ENCODE measurements around the gene TDRD7. TPM values are rescaled to one million over a fixed set of nuclear protein-coding genes. Genes with fewer than 3 reads are reported as not detected.
A peak's percentile ranks its signal among the peaks of the same experiment; 100 is the strongest.

Gene TDRD7
- total RNA-seq, 2 experiments from 2014 or later, result 10.3 to 15.3 TPM

DNA sequence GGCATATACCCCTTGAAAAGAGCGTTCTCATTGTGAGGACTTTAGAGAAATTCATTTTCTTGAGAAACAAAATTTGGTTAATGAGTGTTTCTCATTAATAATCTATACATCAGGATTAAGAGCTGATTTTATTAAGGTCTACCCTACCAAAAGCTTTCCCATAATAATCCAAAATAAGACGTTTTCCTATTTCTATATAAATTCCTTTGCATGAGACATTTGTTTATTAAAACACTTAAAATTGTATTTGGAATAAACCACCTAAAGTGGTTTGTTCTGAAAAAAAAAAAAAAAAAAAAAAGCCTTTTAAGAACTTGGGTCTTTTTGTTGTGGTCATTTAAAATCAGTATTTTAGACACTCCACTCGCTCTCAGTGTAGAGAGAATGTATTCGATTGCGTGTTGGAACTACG is 88.9 kb downstream of the TDRD7 start:
- no peaks in the 10 kb centered on the region for H3K9me3 Mint-ChIP-seq (ENCODE audit: low read depth)
- H3K36me3 Mint-ChIP-seq, result peaks cover 8% of the 10 kb centered on the region
- H3K27ac Mint-ChIP-seq, result no peak overlapping the region
- H3K27me3 Mint-ChIP-seq, result peaks cover 50% of the 10 kb centered on the region
- CTCF ChIA-PET, result interaction anchor here (0.7 to 3.2 kb wide), 10 partner anchors 16 to 222 kb away, joined by 3 to 30 read pairs (median 4); partner anchors contain the start of gene TDRD7
- peaks cover 18% of the 10 kb centered on the region for H3K4me1 Mint-ChIP-seq
- DNase-seq, result no peak
- H3K4me3 Mint-ChIP-seq, result peak overlapping the region; percentile 63
- no peak for ATAC-seq

- Mint-ChIP-seq H3K27ac (no peak within 1 kb of the TSS), H3K36me3 (peaks cover 7% of the 10 kb centered on the region), H3K9me3 (ENCODE audit: low read depth) (no peaks in the 10 kb centered on the region), H3K27me3 (peaks cover 50% of the 10 kb centered on the region), H3K4me3 (peak within 1 kb of the TSS; percentile 63), H3K4me1 (peaks cover 18% of the 10 kb centered on the region)
- CTCF ChIA-PET, result interaction anchor here (0.6 to 3.2 kb wide), 13 partner anchors 17 to 149 kb away, joined by 3 to 30 read pairs (median 4); partner anchors contain the start of gene TDRD7
- ATAC-seq, result peak; percentile 86
- DNase-seq, result peak; percentile 52
Measured at GRCh38 chr9:97501177-97501971, 89.5 kb downstream of the TDRD7 start, which contains the start of gene TMOD1. Gene TMOD1 (plus strand): TSS chr9:97501666. CDS start chr9:97524189, 22,523 bp downstream.

DNA sequence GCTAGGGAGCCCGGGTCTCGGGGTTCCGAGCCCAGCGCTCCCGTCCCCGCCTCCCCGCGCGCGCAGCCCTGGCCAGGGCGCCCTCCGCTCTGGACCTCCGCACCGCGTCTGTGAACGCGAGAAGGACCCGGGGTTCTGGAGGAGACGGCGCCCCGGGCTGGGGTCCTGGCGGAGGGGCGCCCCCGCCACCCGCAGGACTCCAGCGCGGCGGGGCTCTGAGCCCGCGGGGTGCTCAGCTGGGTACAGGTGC is 90.0 kb downstream of the TDRD7 start:
- peaks cover 50% of the 10 kb centered on the region for H3K27me3 Mint-ChIP-seq
- ATAC-seq, result peak; percentile 20
- no peak for DNase-seq
- CTCF ChIA-PET, result interaction anchor here (0.6 to 3.2 kb wide), 9 partner anchors 17 to 150 kb away, joined by 3 to 30 read pairs (median 5); partner anchors contain the start of gene TDRD7
- H3K4me3 Mint-ChIP-seq, result peak overlapping the region; percentile 56
- no peaks in the 10 kb centered on the region for H3K9me3 Mint-ChIP-seq (ENCODE audit: low read depth)
- peaks cover 3% of the 10 kb centered on the region for H3K36me3 Mint-ChIP-seq
- H3K27ac Mint-ChIP-seq, result no peak overlapping the region
- H3K4me1 Mint-ChIP-seq, result peaks cover 18% of the 10 kb centered on the region

GRCh38 chr9:97502222-97502983 is 90.5 kb downstream of the TDRD7 start:
- H3K36me3 Mint-ChIP-seq, result no peaks in the 10 kb centered on the region
- ATAC-seq (no peak), DNase-seq (no peak)
- no peak overlapping the region for H3K27ac Mint-ChIP-seq
- H3K4me3 Mint-ChIP-seq, result peak overlapping the region; percentile 56
- no peaks in the 10 kb centered on the region for H3K9me3 Mint-ChIP-seq (ENCODE audit: low read depth)
- peaks cover 18% of the 10 kb centered on the region for H3K4me1 Mint-ChIP-seq
- peaks cover 50% of the 10 kb centered on the region for H3K27me3 Mint-ChIP-seq
- CTCF ChIA-PET, result interaction anchor here (0.6 to 3.2 kb wide), 11 partner anchors 9 to 150 kb away, joined by 3 to 30 read pairs (median 3); partner anchors contain the start of gene TDRD7

DNA sequence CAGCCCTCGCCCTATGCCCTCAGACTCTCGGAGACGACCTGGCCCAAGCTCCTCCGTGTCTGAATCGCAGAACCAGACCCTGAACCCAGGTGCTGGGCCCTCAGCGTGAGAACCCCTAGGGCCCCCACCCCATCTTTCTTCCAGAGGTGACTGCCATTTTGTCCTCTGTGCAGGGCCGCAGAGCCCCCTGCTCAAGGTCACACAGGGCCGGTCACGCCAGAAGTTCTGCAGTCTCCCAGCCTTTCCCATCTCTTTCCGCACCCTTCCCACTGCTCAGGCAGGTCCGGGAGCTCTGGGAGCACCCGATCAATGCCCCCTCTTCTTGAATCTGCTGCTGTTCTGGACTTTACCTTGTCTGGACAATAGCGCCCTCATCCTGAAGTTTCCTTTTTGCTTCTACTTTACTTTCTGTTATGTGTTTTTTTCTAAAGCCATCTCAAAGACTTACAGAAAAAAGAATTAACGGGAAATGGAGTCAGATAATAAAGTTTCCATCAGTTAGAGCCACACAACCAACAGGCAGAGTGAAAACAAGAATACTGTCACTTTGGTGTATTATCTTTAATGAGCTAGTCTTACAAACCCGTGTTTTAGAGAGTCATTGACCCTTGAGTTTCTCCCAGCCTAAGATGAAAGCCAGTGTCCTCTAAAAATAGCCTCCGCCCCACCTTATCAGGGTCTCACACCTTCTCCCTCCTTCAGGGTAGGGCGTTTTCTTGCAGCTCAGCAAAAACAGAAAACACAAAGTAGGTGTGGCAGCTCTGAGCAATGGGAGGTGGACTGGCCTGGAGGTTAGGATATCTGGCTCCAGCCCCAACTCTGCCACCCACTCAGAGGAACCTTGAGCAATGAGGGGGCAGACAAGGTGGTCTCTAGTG is 91.3 kb downstream of the TDRD7 start:
- Mint-ChIP-seq H3K4me1 (peaks cover 18% of the 10 kb centered on the region), H3K27ac (no peak overlapping the region), H3K4me3 (peak overlapping the region; percentile 56), H3K36me3 (no peaks in the 10 kb centered on the region), H3K27me3 (peaks cover 50% of the 10 kb centered on the region), H3K9me3 (ENCODE audit: low read depth) (no peaks in the 10 kb centered on the region)
- ATAC-seq (no peak), DNase-seq (no peak)
- CTCF ChIA-PET, result interaction anchor here (0.7 to 3.2 kb wide), 8 partner anchors 8 to 151 kb away, joined by 3 to 30 read pairs (median 3); partner anchors contain the start of gene TDRD7

GRCh38 chr9:97503862-97504210 is 91.9 kb downstream of the TDRD7 start:
- ATAC-seq (no peak), DNase-seq (no peak)
- Mint-ChIP-seq H3K36me3 (no peaks in the 10 kb centered on the region), H3K4me1 (peaks cover 18% of the 10 kb centered on the region), H3K27ac (no peak overlapping the region), H3K9me3 (ENCODE audit: low read depth) (no peaks in the 10 kb centered on the region), H3K4me3 (no peak overlapping the region), H3K27me3 (peaks cover 53% of the 10 kb centered on the region)
- CTCF ChIA-PET, result interaction anchor here (0.7 to 3.2 kb wide), 3 partner anchors 15 to 95 kb away, joined by 3 to 13 read pairs (median 3); partner anchors contain the start of gene TDRD7

GRCh38 chr9:97504381-97505216 is 92.7 kb downstream of the TDRD7 start:
- Mint-ChIP-seq H3K27ac (no peak overlapping the region), H3K4me3 (no peak overlapping the region), H3K27me3 (peaks cover 50% of the 10 kb centered on the region), H3K9me3 (ENCODE audit: low read depth) (no peaks in the 10 kb centered on the region), H3K36me3 (no peaks in the 10 kb centered on the region), H3K4me1 (peaks cover 18% of the 10 kb centered on the region)
- DNase-seq (no peak), ATAC-seq (no peak)
- CTCF ChIA-PET, result no interaction called here

DNA sequence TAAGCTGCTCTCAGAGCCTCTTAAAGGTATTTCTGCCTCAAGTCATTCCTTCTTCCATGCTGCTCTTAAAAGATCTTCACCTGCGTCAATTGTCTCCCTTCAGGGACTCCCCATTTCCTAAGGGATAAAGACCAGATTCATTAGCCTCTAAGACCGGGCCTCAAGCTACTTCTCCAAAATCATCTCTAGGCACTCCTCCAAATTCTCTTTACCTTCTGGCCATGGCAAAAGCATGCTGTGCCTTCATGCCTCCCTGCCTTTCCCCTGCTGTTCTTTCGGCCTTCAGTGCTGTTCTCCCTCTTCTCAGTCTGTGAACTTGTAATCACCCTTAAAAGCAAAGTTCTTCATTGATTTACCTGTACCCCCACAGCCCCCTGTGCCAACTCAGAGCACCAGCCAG is 93.9 kb downstream of the TDRD7 start:
- CTCF ChIA-PET, result no interaction called here
- Mint-ChIP-seq H3K4me3 (no peak overlapping the region), H3K27me3 (peaks cover 38% of the 10 kb centered on the region), H3K4me1 (peaks cover 21% of the 10 kb centered on the region), H3K9me3 (ENCODE audit: low read depth) (no peaks in the 10 kb centered on the region), H3K36me3 (no peaks in the 10 kb centered on the region), H3K27ac (no peak overlapping the region)
- no peak for ATAC-seq
- DNase-seq, result no peak

DNA sequence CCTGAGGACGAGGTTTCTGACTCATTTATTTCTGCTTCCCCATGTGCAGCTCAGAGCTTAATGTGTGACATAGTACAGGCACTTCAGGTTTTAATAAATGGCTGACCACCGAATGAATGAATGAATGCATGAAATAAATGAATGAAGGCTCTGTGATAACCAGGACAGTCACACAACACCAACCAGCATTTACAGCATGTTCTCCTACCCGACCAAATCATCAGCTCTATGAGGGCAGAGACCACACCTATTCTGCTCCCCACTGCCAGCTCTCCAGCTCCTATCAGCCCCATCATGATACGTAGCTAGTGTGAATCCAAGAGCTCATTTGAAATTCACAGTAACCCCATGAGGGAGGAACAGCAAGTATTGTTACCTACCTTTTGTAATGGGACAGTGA is 94.4 kb downstream of the TDRD7 start:
- no peaks in the 10 kb centered on the region for H3K36me3 Mint-ChIP-seq
- DNase-seq (no peak), ATAC-seq (no peak)
- CTCF ChIA-PET, result no interaction called here
- H3K9me3 Mint-ChIP-seq (ENCODE audit: low read depth), result no peaks in the 10 kb centered on the region
- H3K27ac Mint-ChIP-seq, result no peak overlapping the region
- H3K4me3 Mint-ChIP-seq, result no peak overlapping the region
- H3K27me3 Mint-ChIP-seq, result peaks cover 34% of the 10 kb centered on the region
- peaks cover 21% of the 10 kb centered on the region for H3K4me1 Mint-ChIP-seq

DNA sequence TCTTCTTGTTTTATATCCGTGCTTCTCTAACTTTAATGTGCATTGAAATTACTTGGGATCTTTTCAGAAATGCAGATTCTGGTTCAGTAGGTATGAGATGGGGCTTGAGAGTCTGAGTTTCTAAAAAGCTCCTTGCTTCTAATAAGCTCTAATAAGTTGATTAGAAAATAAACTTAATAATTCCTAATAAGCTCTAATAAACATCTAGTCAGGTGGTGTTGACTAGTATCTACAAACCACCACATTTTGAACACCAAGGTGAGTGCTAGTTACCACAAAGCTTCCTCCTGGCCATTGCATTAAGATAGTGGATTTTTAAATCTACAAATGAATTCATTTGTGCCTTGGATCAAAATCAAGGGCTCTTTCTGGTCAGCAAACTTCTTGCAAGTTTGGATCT is 94.9 kb downstream of the TDRD7 start:
- no peak for ATAC-seq
- Mint-ChIP-seq H3K9me3 (ENCODE audit: low read depth) (no peaks in the 10 kb centered on the region), H3K4me3 (no peak overlapping the region), H3K27ac (no peak overlapping the region), H3K27me3 (peaks cover 34% of the 10 kb centered on the region), H3K36me3 (no peaks in the 10 kb centered on the region), H3K4me1 (peaks cover 26% of the 10 kb centered on the region)
- CTCF ChIA-PET, result no interaction called here
- DNase-seq, result no peak

DNA sequence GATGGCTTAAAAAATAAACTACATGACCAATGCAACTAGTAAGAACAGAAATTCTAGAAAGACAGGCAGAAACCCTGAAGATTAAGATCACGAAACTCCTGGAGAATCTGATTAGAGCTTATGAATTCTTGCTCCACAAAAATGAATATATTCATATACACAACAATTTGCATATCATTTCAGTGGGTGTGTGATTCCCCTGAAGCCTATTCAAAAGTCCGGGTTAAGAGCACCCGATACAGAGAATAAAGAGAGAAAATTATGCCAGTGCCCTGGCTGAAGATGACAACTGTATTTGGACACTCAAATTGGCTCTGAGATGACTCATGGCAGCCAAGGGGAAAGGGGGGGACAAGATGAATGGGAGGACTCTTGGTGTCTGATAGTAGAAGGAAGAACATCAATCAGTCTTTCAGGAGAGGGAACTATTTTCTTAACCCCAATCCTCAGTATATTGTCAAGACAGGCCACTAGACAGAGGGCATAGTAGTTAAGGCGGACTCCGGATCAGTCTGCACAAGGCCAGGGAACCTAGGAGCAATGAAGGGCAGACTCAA is 95.6 kb downstream of the TDRD7 start:
- H3K27ac Mint-ChIP-seq, result no peak overlapping the region
- peaks cover 25% of the 10 kb centered on the region for H3K4me1 Mint-ChIP-seq
- no peak for DNase-seq
- CTCF ChIA-PET, result no interaction called here
- H3K9me3 Mint-ChIP-seq (ENCODE audit: low read depth), result no peaks in the 10 kb centered on the region
- H3K27me3 Mint-ChIP-seq, result peaks cover 29% of the 10 kb centered on the region
- no peak overlapping the region for H3K4me3 Mint-ChIP-seq
- no peaks in the 10 kb centered on the region for H3K36me3 Mint-ChIP-seq
- no peak for ATAC-seq

DNA sequence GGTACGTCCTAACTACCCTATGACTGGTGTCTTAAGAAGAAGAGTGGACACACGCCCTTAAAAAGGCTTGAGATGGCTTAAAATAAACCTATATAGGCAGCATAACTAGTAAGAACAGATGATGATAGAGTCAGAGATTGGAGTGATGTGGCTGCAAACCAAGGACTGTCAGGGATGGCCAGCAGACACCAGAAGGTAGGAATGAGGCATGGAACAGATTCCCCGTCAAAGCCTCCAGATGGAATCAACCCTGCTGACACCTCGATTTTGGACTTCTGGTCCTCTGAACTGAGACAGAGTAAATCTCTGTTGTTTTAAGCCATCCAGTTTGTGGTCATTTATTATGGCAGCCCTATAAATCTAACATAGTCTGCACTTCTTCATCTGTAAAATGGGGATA is 97.0 kb downstream of the TDRD7 start:
- H3K27me3 Mint-ChIP-seq, result peaks cover 15% of the 10 kb centered on the region
- H3K4me1 Mint-ChIP-seq, result peaks cover 16% of the 10 kb centered on the region
- H3K4me3 Mint-ChIP-seq, result no peak overlapping the region
- H3K36me3 Mint-ChIP-seq, result no peaks in the 10 kb centered on the region
- CTCF ChIA-PET, result no interaction called here
- no peak for ATAC-seq
- DNase-seq, result no peak
- no peaks in the 10 kb centered on the region for H3K9me3 Mint-ChIP-seq (ENCODE audit: low read depth)
- no peak overlapping the region for H3K27ac Mint-ChIP-seq
